Measurements from ENCODE around the gene FNBP1.

FNBP1 gene

GRCh38 chr9:129876815-129877214, 166.2 kb downstream of the FNBP1 start:
- no peak for TF ChIP-seq CTCF (conservative IDR thresholded peaks at IDR 0.05)
- no peak overlapping the region for H3K27ac ChIP-seq

GRCh38 chr9:129875687-129876395, 167.1 kb downstream of the FNBP1 start:
- no peak for TF ChIP-seq CTCF (conservative IDR thresholded peaks at IDR 0.05)

GRCh38 chr9:129875181-129875611, 167.8 kb downstream of the FNBP1 start:
- no peak for TF ChIP-seq CTCF (conservative IDR thresholded peaks at IDR 0.05)
- no peak overlapping the region for H3K27ac ChIP-seq

More at GRCh38 chr9:129875687-129876395, 167.1 kb downstream of the FNBP1 start:
- H3K27ac ChIP-seq: no peak overlapping the region

- H3K27ac ChIP-seq: no peak overlapping the region
- no peak for TF ChIP-seq CTCF (conservative IDR thresholded peaks at IDR 0.05)
Measured at GRCh38 chr9:129874261-129875101, 168.5 kb downstream of the FNBP1 start.

GRCh38 chr9:129873563-129874190, 169.3 kb downstream of the FNBP1 start:
- H3K27ac ChIP-seq: no peak overlapping the region
- no peak for TF ChIP-seq CTCF (conservative IDR thresholded peaks at IDR 0.05)

- TF ChIP-seq CTCF (conservative IDR thresholded peaks at IDR 0.05): no peak
- no peak overlapping the region for H3K27ac ChIP-seq
Measured at GRCh38 chr9:129871046-129871445, 171.9 kb downstream of the FNBP1 start.

Measured in VCaP (cell line).